Measurements from ENCODE around the gene ANXA2R. TPM values are rescaled to one million over a fixed set of nuclear protein-coding genes. Genes with fewer than 3 reads are reported as not detected.

The ANXA2R gene
- total RNA-seq, 2 experiments from 2014 or later, result 11.4 to 13.5 TPM

GRCh38 chr5:43021151-43021550 is 19.0 kb downstream of the ANXA2R start:
- POLR2A ChIA-PET, result interaction anchor here (1.1 to 6.6 kb wide), 9 partner anchors 9 to 27 kb away, joined by 3 to 88 read pairs (median 10); partner anchors contain the start of gene ANXA2R
- no TSS peak for BruUV-seq (replicated peaks)
- Histone ChIP-seq H3K79me2 (ENCODE audit: insufficient read depth, low read depth, low read length) (peaks cover 15% of the 10 kb centered on the region), H3K9me2 (ENCODE audit: insufficient read depth, low read length) (no peaks in the 10 kb centered on the region), H2AFZ (ENCODE audit: low read length) (no peak overlapping the region), H3K4me2 (ENCODE audit: low read length) (peak overlapping the region; percentile 98; the same call in 1 of the 2 replicates), H3K36me3 (ENCODE audit: insufficient read depth, low read length) (no peaks in the 10 kb centered on the region), H3K27ac (ENCODE audit: low read depth, low read length, poor library complexity, severe bottlenecking) (no peak overlapping the region), H3K4me3 (ENCODE audit: low read depth, low read length, poor library complexity, severe bottlenecking) (no peak overlapping the region), H4K20me1 (ENCODE audit: insufficient read depth, low read length) (no peaks in the 10 kb centered on the region), H3K9me3 (ENCODE audit: low read length) (no peaks in the 10 kb centered on the region), H3K4me1 (ENCODE audit: insufficient read depth, low read length, poor library complexity, severe bottlenecking) (peaks cover 26% of the 10 kb centered on the region)
- intact Hi-C loops (cut with micrococcal nuclease; ENCODE audit: unreplicated experiment), result no loop called here
- no peak for DNase-seq (ENCODE audit: low spot score)
- CTCF ChIA-PET (ENCODE audit: unreplicated experiment), result interaction anchor here (1.8 kb wide), 1 partner anchor 10 kb away, joined by 4 read pairs; no protein-coding TSS in a partner anchor
- TF ChIP-seq CTCF (conservative IDR thresholded peaks at IDR 0.05; ENCODE audit: low read length), result no peak
- TF ChIP-seq EZH2phosphoT487 (IDR thresholded peaks at IDR 0.05; ENCODE audit: borderline replicate concordance, low read depth, low read length), result no peak

- Histone ChIP-seq H3K9me2 (ENCODE audit: insufficient read depth, low read length) (no peaks in the 10 kb centered on the region), H3K79me2 (ENCODE audit: insufficient read depth, low read depth, low read length) (peaks cover 18% of the 10 kb centered on the region), H4K20me1 (ENCODE audit: insufficient read depth, low read length) (no peaks in the 10 kb centered on the region), H3K4me2 (ENCODE audit: low read length) (peak overlapping the region; percentile 98), H3K9me3 (ENCODE audit: low read length) (no peaks in the 10 kb centered on the region), H2AFZ (ENCODE audit: low read length) (peak overlapping the region; percentile 83), H3K27ac (ENCODE audit: low read depth, low read length, poor library complexity, severe bottlenecking) (peak overlapping the region; percentile 93), H3K36me3 (ENCODE audit: insufficient read depth, low read length) (no peaks in the 10 kb centered on the region), H3K4me1 (ENCODE audit: insufficient read depth, low read length, poor library complexity, severe bottlenecking) (peaks cover 34% of the 10 kb centered on the region), H3K4me3 (ENCODE audit: low read depth, low read length, poor library complexity, severe bottlenecking) (peak overlapping the region; percentile 76)
- ChIA-PET POLR2A (interaction anchor here (0.6 to 6.6 kb wide), 16 partner anchors 8 to 464 kb away, joined by 3 to 88 read pairs (median 10); partner anchors contain the start of genes ANXA2R and ZNF131), CTCF (ENCODE audit: unreplicated experiment) (interaction anchor here (0.8 to 2.3 kb wide), 5 partner anchors 10 to 27 kb away, joined by 4 to 7 read pairs (median 4); no protein-coding TSS in a partner anchor)
- TF ChIP-seq EZH2phosphoT487 (IDR thresholded peaks at IDR 0.05; ENCODE audit: borderline replicate concordance, low read depth, low read length), result no peak
- TF ChIP-seq CTCF (conservative IDR thresholded peaks at IDR 0.05; ENCODE audit: low read length), result no peak; the same call in 1 of the 2 replicates
- intact Hi-C loops (cut with micrococcal nuclease; ENCODE audit: unreplicated experiment), result loop anchor here (1.0 kb wide), 2 partner anchors 20 to 25 kb away; partner anchors contain the start of gene ANXA2R
- DNase-seq (ENCODE audit: low spot score), result peak; percentile 29
- BruUV-seq (replicated peaks), result no TSS peak
Measured at GRCh38 chr5:43020399-43020746, 19.7 kb downstream of the ANXA2R start.
